Measurements from ENCODE around the gene ALX4. TPM values are rescaled to one million over a fixed set of nuclear protein-coding genes. Genes with fewer than 3 reads are reported as not detected.
A peak's percentile ranks its signal among the peaks of the same experiment; 100 is the strongest.

The ALX4 gene
- total and polyA plus RNA-seq, 9 of the 15 experiments (the other 6 are each of a cell fraction or from before 2014, with no cell fraction given), result 0.07 to 1.2 (median 0.33) TPM

GRCh38 chr11:44258839-44259420, 51.0 kb downstream of the ALX4 start:
- in situ Hi-C loops (cut with MboI), result no loop called here
- no peak overlapping the region for H3K27ac ChIP-seq (ENCODE audit: extremely low read depth, low read depth, low read length)
- no peaks in the 10 kb centered on the region for H3K9me3 ChIP-seq (replicated peaks; ENCODE audit: control insufficient read depth, insufficient read depth, low read depth, low read length)
- no peak for ATAC-seq
- H3K4me2 ChIP-seq (ENCODE audit: insufficient read depth, low read length), result no peak overlapping the region
- DNase-seq (ENCODE audit: extremely low read depth in 1 of 4, low spot score in 3 of 4), result no peak
- FAIRE-seq, result no peak
- no peak for TF ChIP-seq HNRNPUL1 (IDR thresholded peaks at IDR 0.05; ENCODE audit: low read length)
- no peak for TF ChIP-seq HMBOX1 (IDR thresholded peaks at IDR 0.05)
- TF ChIP-seq E2F6 (IDR thresholded peaks at IDR 0.05; ENCODE audit: borderline replicate concordance in 1 of 2, extremely low read depth in 1 of 2, insufficient read depth in 1 of 2, insufficient read length in 1 of 2, low read depth in 1 of 2, low read length in 1 of 2, poor library complexity in 1 of 2, severe bottlenecking in 1 of 2), result peak in 1 of 2 experiments; percentile 21
- no peak for TF ChIP-seq MXI1 (IDR thresholded peaks at IDR 0.05; ENCODE audit: low read depth, low read length)
- H3K79me2 ChIP-seq (ENCODE audit: control insufficient read depth, insufficient read depth, low read length), result no peaks in the 10 kb centered on the region
- H3K4me3 ChIP-seq, result no peak overlapping the region
- CTCF ChIA-PET (ENCODE audit: low intra/inter-chr PET ratio), result no interaction called here
- no peaks in the 10 kb centered on the region for H3K27me3 ChIP-seq (ENCODE audit: control insufficient read depth in 2 of 2, insufficient read depth in 2 of 2, low read length in 2 of 2)
- POLR2A ChIA-PET, result interaction anchor here (0.6 to 3.0 kb wide), 3 partner anchors 10 to 16 kb away, joined by 3 to 16 read pairs (median 4); no protein-coding TSS in a partner anchor
- no peaks in the 10 kb centered on the region for H3K36me3 ChIP-seq (ENCODE audit: control insufficient read depth, insufficient read depth, low read length)
- H2AFZ ChIP-seq (ENCODE audit: low read depth, low read length), result no peak overlapping the region
- H3K4me1 ChIP-seq (replicated peaks in 1 of 2; ENCODE audit: control insufficient read depth in 2 of 2, insufficient read depth in 2 of 2, low read length in 2 of 2), result peaks cover 14 to 18% of the 10 kb centered on the region in 2 experiments
- intact Hi-C loops (cut with micrococcal nuclease), result loop anchor here (5.0 kb wide), 1 partner anchor 127 kb away; no protein-coding TSS in a partner anchor
- H4K20me1 ChIP-seq (replicated peaks; ENCODE audit: control insufficient read depth, insufficient read depth, low read length), result no peaks in the 10 kb centered on the region
- H3K9ac ChIP-seq (ENCODE audit: insufficient read depth in 1 of 2, low read depth in 2 of 2, low read length in 2 of 2), result no peak overlapping the region
- 36% methylated on average over 4 of the region's 5 CpGs for WGBS (ENCODE audit: insufficient coverage, low coverage, missing lambda C conversion rate)
- no TSS peak for BruUV-seq (replicated peaks)
- no peaks in the 10 kb centered on the region for H3K9me1 ChIP-seq (ENCODE audit: control insufficient read depth, insufficient read depth, low read length)
